IPS-18c (cell line): ENCODE data around the gene RAPGEF4.

Source experiments
- H3K4me3 ChIP-seq: 2 replicates; pipeline ENCODE4 v1.7.0; 2013; ENCODE audit warnings: low read depth, mild to moderate bottlenecking, low read length, moderate library complexity; ENCODE audit not compliant: insufficient read depth
- H3K9me3 ChIP-seq: one replicate; pipeline ENCODE4 v1.6.1; 2013; ENCODE audit warnings: mild to moderate bottlenecking, low read length, moderate library complexity; ENCODE audit not compliant: control insufficient read depth, insufficient read depth

The RAPGEF4 gene

GRCh38 chr2:172900871-172901270 is 165.2 kb downstream of the RAPGEF4 start:
- Histone ChIP-seq H3K9me3 (peaks cover 3% of the 10 kb centered on the region), H3K4me3 (no peak overlapping the region)

GRCh38 chr2:172901913-172902312 is 166.3 kb downstream of the RAPGEF4 start:
- Histone ChIP-seq H3K9me3 (no peaks in the 10 kb centered on the region), H3K4me3 (no peak overlapping the region)

GRCh38 chr2:172904236-172904635 is 168.6 kb downstream of the RAPGEF4 start:
- no peaks in the 10 kb centered on the region for H3K9me3 ChIP-seq

GRCh38 chr2:172905937-172906811 is 170.5 kb downstream of the RAPGEF4 start:
- no peaks in the 10 kb centered on the region for H3K9me3 ChIP-seq
- H3K4me3 ChIP-seq, result no peak overlapping the region; the same call in 1 of the 2 replicates

More at GRCh38 chr2:172904236-172904635, 168.6 kb downstream of the RAPGEF4 start:
- H3K4me3 ChIP-seq, result no peak overlapping the region

- Histone ChIP-seq H3K9me3 (no peaks in the 10 kb centered on the region), H3K4me3 (no peak overlapping the region)
These were observed 172.6 kb downstream of the RAPGEF4 start for GRCh38 chr2:172908275-172908674.

GRCh38 chr2:172909454-172909853 is 173.8 kb downstream of the RAPGEF4 start:
- no peaks in the 10 kb centered on the region for H3K9me3 ChIP-seq
- H3K4me3 ChIP-seq, result no peak overlapping the region

GRCh38 chr2:172912266-172912665 is 176.6 kb downstream of the RAPGEF4 start:
- no peaks in the 10 kb centered on the region for H3K9me3 ChIP-seq

GRCh38 chr2:172914341-172915008 is 178.8 kb downstream of the RAPGEF4 start:
- no peaks in the 10 kb centered on the region for H3K9me3 ChIP-seq
- no peak overlapping the region for H3K4me3 ChIP-seq

More at GRCh38 chr2:172912266-172912665, 176.6 kb downstream of the RAPGEF4 start:
- no peak overlapping the region for H3K4me3 ChIP-seq

- Histone ChIP-seq H3K4me3 (no peak overlapping the region), H3K9me3 (no peaks in the 10 kb centered on the region)
These were observed 182.1 kb downstream of the RAPGEF4 start for GRCh38 chr2:172917716-172918115.

- H3K4me3 ChIP-seq, result no peak overlapping the region
These were observed 184.1 kb downstream of the RAPGEF4 start for GRCh38 chr2:172919732-172920131.

GRCh38 chr2:172921532-172922236 is 186.0 kb downstream of the RAPGEF4 start:
- Histone ChIP-seq H3K4me3 (no peak overlapping the region), H3K9me3 (no peaks in the 10 kb centered on the region)

More at GRCh38 chr2:172919732-172920131, 184.1 kb downstream of the RAPGEF4 start:
- no peaks in the 10 kb centered on the region for H3K9me3 ChIP-seq

- no peak overlapping the region for H3K4me3 ChIP-seq
- no peaks in the 10 kb centered on the region for H3K9me3 ChIP-seq
These were observed 186.7 kb downstream of the RAPGEF4 start for GRCh38 chr2:172922306-172922705.

- H3K4me3 ChIP-seq, result no peak overlapping the region
These were observed 187.2 kb downstream of the RAPGEF4 start for GRCh38 chr2:172922815-172923214.

GRCh38 chr2:172924097-172924660 is 188.5 kb downstream of the RAPGEF4 start:
- H3K4me3 ChIP-seq, result no peak overlapping the region
- no peaks in the 10 kb centered on the region for H3K9me3 ChIP-seq

More at GRCh38 chr2:172922815-172923214, 187.2 kb downstream of the RAPGEF4 start:
- H3K9me3 ChIP-seq, result no peaks in the 10 kb centered on the region

- H3K4me3 ChIP-seq, result no peak overlapping the region
These were observed 190.0 kb downstream of the RAPGEF4 start for GRCh38 chr2:172925600-172925999.

GRCh38 chr2:172926785-172927640 is 191.4 kb downstream of the RAPGEF4 start:
- no peaks in the 10 kb centered on the region for H3K9me3 ChIP-seq
- no peak overlapping the region for H3K4me3 ChIP-seq

More at GRCh38 chr2:172925600-172925999, 190.0 kb downstream of the RAPGEF4 start:
- H3K9me3 ChIP-seq, result no peaks in the 10 kb centered on the region
